ENCODE data around the gene ABCD3.

ABCD3 gene

DNA sequence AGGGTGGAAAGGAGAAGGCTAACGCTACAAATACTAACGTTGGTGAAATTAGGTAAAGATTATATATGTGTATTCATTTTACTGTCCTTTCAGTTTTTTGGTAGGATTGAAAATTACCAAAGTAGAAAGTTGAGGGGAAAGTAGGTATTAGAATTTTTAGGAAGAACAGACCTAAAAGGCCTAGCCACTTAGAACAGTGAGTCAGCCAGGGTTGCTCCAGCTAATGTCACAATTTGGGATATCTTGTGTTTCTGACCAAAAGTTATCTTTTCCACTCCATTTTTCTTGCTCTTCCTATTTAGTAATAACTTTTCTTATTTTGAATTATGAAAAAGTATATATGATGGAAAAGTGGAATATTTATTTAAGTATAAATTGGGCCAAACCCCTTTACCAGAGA lies 83.2 kb downstream of the ABCD3 start:
- Mint-ChIP-seq H3K36me3 (ENCODE audit: low read depth) (peaks cover 75% of the 10 kb centered on the region), H3K4me3 (no peak overlapping the region), H3K27me3 (ENCODE audit: low read depth, poor library complexity) (no peaks in the 10 kb centered on the region)

DNA sequence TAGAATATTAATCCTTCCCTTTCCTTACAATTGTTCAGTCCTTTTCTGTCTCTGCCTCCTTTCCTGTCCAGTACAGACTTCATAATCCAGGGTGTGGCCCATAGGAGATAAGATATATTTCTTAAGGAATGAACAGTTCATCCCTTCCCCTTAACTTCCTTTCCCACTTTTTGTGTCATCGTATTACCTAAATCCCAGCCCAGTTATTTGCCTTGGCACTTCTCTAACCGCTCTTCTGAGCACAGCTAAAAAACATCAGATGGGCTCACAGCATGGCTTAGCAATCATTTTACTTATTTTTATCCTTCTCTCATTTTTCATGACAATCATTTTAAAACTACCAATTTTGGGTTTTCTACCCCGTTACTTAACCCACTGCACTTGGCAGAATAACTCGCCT lies 83.7 kb downstream of the ABCD3 start:
- no peaks in the 10 kb centered on the region for H3K27me3 Mint-ChIP-seq (ENCODE audit: low read depth, poor library complexity)
- peaks cover 9% of the 10 kb centered on the region for H3K4me1 Mint-ChIP-seq
- DNase-seq = no peak
- peak overlapping the region; percentile 3 for H3K27ac Mint-ChIP-seq
- H3K4me3 Mint-ChIP-seq = no peak overlapping the region
- H3K36me3 Mint-ChIP-seq (ENCODE audit: low read depth) = peaks cover 78% of the 10 kb centered on the region
- TF ChIP-seq, protein P1, sequence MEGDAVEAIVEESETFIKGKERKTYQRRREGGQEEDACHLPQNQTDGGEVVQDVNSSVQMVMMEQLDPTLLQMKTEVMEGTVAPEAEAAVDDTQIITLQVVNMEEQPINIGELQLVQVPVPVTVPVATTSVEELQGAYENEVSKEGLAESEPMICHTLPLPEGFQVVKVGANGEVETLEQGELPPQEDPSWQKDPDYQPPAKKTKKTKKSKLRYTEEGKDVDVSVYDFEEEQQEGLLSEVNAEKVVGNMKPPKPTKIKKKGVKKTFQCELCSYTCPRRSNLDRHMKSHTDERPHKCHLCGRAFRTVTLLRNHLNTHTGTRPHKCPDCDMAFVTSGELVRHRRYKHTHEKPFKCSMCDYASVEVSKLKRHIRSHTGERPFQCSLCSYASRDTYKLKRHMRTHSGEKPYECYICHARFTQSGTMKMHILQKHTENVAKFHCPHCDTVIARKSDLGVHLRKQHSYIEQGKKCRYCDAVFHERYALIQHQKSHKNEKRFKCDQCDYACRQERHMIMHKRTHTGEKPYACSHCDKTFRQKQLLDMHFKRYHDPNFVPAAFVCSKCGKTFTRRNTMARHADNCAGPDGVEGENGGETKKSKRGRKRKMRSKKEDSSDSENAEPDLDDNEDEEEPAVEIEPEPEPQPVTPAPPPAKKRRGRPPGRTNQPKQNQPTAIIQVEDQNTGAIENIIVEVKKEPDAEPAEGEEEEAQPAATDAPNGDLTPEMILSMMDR (IDR thresholded peaks at IDR 0.05) = no peak
- H3K9me3 Mint-ChIP-seq = peaks cover 6% of the 10 kb centered on the region

More for the DNA sequence above, 83.2 kb downstream of the ABCD3 start:
- Mint-ChIP-seq H3K27ac (no peak overlapping the region), H3K9me3 (peaks cover 5% of the 10 kb centered on the region), H3K4me1 (peaks cover 9% of the 10 kb centered on the region)
- no peak for DNase-seq
- TF ChIP-seq, protein P1 (IDR thresholded peaks at IDR 0.05) = no peak

DNA sequence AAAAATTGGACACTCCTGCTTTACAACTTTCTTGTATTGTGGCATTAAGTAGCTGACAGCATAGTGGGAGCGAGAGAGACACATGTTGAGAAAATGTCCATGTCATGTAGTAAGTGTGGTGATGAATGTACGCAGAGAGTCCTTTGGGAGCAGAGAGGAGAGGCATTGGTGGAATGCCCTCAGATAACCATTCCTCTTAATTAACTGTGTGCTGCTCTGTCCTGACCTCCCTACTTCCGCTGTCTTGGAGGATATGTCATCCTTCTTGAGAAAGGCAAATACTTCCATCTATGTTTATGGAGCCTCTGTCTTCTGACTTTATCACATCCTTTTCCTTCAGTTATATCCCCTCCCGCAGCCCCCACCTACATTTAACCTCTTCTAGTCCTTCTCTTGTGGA lies 85.0 kb downstream of the ABCD3 start:
- Mint-ChIP-seq H3K27me3 (ENCODE audit: low read depth, poor library complexity) (no peaks in the 10 kb centered on the region), H3K4me1 (peaks cover 9% of the 10 kb centered on the region), H3K9me3 (peaks cover 8% of the 10 kb centered on the region), H3K4me3 (no peak overlapping the region), H3K27ac (peak overlapping the region; percentile 46), H3K36me3 (ENCODE audit: low read depth) (peaks cover 80% of the 10 kb centered on the region)
- DNase-seq = no peak
- TF ChIP-seq, protein P1 (IDR thresholded peaks at IDR 0.05) = no peak

DNA sequence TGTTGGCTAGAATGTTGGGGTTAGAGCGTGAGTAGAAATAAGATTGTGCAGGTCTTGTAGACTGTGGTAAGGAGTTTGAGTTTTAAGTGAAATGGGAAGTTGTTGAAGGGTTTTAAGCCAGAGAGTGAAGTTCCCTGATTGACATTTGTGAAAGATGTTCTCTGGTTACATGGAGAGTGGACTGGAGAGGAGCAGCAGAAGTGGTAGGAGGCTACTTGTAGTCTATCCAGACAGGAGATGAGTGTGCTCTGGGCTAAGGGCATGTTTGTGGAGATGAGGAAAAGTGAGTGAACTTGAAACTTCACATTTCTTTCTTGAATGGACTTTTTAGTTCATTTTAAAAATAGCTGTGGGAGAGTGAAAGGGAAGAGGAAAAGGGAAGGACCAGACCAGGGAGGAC lies 86.4 kb downstream of the ABCD3 start:
- no peak overlapping the region for H3K27ac Mint-ChIP-seq
- no peak overlapping the region for H3K4me3 Mint-ChIP-seq

DNA sequence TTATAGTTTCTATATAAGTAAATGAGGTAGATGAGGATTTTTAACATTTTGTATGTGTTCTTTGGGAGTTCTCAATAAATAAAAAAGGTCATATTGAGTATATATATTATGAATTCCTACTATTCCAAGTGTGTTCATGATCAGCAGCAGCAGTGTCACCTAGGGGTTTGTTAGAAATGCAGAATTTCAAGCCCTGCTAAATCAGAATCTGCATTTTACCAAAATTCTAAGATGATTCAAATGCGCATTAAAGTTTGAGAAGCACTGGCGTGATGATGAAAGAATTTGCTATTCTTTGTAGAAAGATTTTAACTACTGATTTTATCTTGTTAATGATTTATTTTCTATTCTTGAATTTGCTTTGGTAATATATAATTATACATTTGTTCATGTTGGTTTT lies 94.6 kb downstream of the ABCD3 start:
- TF ChIP-seq, protein P1 (IDR thresholded peaks at IDR 0.05) = no peak
- peaks cover 29% of the 10 kb centered on the region for H3K9me3 Mint-ChIP-seq
- H3K27me3 Mint-ChIP-seq (ENCODE audit: low read depth, poor library complexity) = no peaks in the 10 kb centered on the region
- peaks cover 10% of the 10 kb centered on the region for H3K4me1 Mint-ChIP-seq
- H3K4me3 Mint-ChIP-seq = no peak overlapping the region
- peaks cover 39% of the 10 kb centered on the region for H3K36me3 Mint-ChIP-seq (ENCODE audit: low read depth)
- H3K27ac Mint-ChIP-seq = no peak overlapping the region
- DNase-seq = no peak

More for the DNA sequence above, 86.4 kb downstream of the ABCD3 start:
- Mint-ChIP-seq H3K4me1 (peaks cover 9% of the 10 kb centered on the region), H3K27me3 (ENCODE audit: low read depth, poor library complexity) (no peaks in the 10 kb centered on the region), H3K36me3 (ENCODE audit: low read depth) (peaks cover 80% of the 10 kb centered on the region), H3K9me3 (peaks cover 21% of the 10 kb centered on the region)
- TF ChIP-seq, protein P1 (IDR thresholded peaks at IDR 0.05) = no peak
- no peak for DNase-seq

DNA sequence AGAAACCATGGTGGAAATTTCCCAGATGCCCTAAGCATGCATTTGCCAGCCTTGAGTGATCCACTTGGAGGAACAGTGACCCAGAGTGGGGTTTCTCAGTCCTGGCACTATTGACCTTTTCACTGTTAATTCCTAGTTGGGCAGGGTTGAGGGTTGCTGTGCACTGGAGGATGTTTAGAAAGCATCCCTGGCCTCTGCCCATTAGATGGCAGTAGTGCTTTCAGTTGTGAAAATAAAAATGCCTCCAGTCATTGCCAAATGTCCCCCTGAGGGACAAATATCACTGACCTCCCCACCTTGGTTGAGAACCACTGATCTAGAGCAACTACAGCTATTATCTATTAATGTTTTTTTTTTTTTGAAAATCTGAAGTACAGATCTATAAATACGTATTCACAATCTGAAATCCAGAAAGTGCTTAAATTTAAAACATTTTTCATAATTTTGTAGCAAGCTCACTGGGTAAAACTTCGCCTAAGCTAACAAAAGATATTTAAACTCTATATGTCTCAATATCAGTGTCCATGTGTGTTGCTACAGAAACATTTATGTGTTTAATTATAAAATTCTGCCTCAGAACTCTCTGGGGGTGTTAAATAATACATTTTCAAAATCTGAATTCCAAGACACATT lies 96.0 kb downstream of the ABCD3 start:
- H3K9me3 Mint-ChIP-seq = peaks cover 18% of the 10 kb centered on the region
- peaks cover 26% of the 10 kb centered on the region for H3K36me3 Mint-ChIP-seq (ENCODE audit: low read depth)
- H3K27me3 Mint-ChIP-seq (ENCODE audit: low read depth, poor library complexity) = no peaks in the 10 kb centered on the region
- peak; percentile 43 for DNase-seq
- H3K4me1 Mint-ChIP-seq = peaks cover 10% of the 10 kb centered on the region
- H3K4me3 Mint-ChIP-seq = no peak overlapping the region
- TF ChIP-seq, protein P1 (IDR thresholded peaks at IDR 0.05) = peak; percentile 68
- no peak overlapping the region for H3K27ac Mint-ChIP-seq

Measured in nephron progenitor cell (in vitro differentiated cells).